Transverse colon (tissue), 4 donors: ENCODE results near the gene TRPC3. TPM values are rescaled to one million over a fixed set of nuclear protein-coding genes. Genes with fewer than 3 reads are reported as not detected.

ENCODE experiments used
- DNase-seq: peaks from one replicate; pipeline ENCODE4 v3.0.0-alpha.2; 2019
- H3K27ac ChIP-seq, 4 donors: fragments of 200-600 bp; sonication (generic); 2 replicates each; pipeline ENCODE4 v1.5.1; 2016 to 2018; ENCODE audit warnings: inconsistent platforms in 4 of 4
- H3K27me3 ChIP-seq: fragments of 200-600 bp; sonication (generic); 2 replicates; pipeline ENCODE4 v1.5.1; 2017; ENCODE audit warnings: inconsistent platforms
- H3K36me3 ChIP-seq, 4 donors: fragments of 200-600 bp; sonication (generic); 2 replicates each; pipeline ENCODE4 v1.5.1; 2017 to 2019; ENCODE audit warnings: inconsistent platforms in 4 of 4
- H3K4me1 ChIP-seq, 4 donors: fragments of 200-600 bp; sonication (generic); 2 replicates each; pipeline ENCODE4 v1.5.1; 2017 to 2020; ENCODE audit warnings: inconsistent platforms in 4 of 4
- H3K4me3 ChIP-seq, 4 donors: fragments of 200-600 bp; sonication (generic); 1 replicate in 1 of 4; 2 replicates in 3 of 4; pipeline versions ENCODE4 v1.5.1 to v1.6.1; 2017 to 2019; ENCODE audit warnings: inconsistent platforms in 4 of 4
- H3K9me3 ChIP-seq, 2 donors: fragments of 200-600 bp; sonication (generic); 2 replicates each; pipeline ENCODE4 v1.5.1; 2017 to 2019; ENCODE audit warnings: inconsistent platforms in 2 of 2
- EP300 ChIP-seq: sonication (generic); formaldehyde crosslinking; IDR thresholded peaks from one replicate; pipeline ENCODE4 v1.6.1; 2017; ENCODE audit warnings: antibody characterized with exemption, low read depth
- POLR2A ChIP-seq: fragments of 450-650 bp; IDR thresholded peaks from one replicate; pipeline ENCODE4 v1.6.1; 2016; ENCODE audit warnings: antibody characterized with exemption, mild to moderate bottlenecking, moderate library complexity
- POLR2AphosphoS5 ChIP-seq, 3 donors: sonication (generic); formaldehyde crosslinking; IDR thresholded peaks; one replicate each; pipeline ENCODE4 v1.6.1; 2016; ENCODE audit warnings: antibody characterized with exemption in 3 of 3
- WGBS, 2 donors: methylation state at CpG; one replicate each; pipeline ENCODE4 v1.1.5; 2018; ENCODE audit warnings: low coverage in 1 of 2; 5-methylcytosine and 5-hydroxymethylcytosine counted together
- in situ Hi-C, 4 donors: fragments of 200-750 bp; cut with MboI; loops; one replicate each; pipeline versions ENCODE4 v1.15.0 to v1.15.1; 2017; ENCODE audit warnings: low sequenced_read_pairs in 3 of 4, low pct_ligation_motif_present in 1 of 4, low pct_unique_long_range_greater_than_20kb in 1 of 4
- intact Hi-C: fragments of 100-400 bp; cut with DNase I; formaldehyde crosslinking; loops from one replicate; pipeline ENCODE4 v1.15.1; 2023; ENCODE audit warnings: low total_unique reads
- total RNA-seq, 4 donors: library from RNA; depleted of rRNA; stranded (reverse); fragments of >200 nt; gene quantifications; one replicate each; pipeline ENCODE4 v1.1.0, GENCODE V29; 2016
- TF ChIP-seq, protein P1 (sequence below), 5 experiments: fragments of 200-600 bp in 3 of 5; fragments of 450-650 bp in 2 of 5; sonication (generic) in 3 of 5; IDR thresholded peaks; 1 replicate in 2 of 5; 2 replicates in 3 of 5; pipeline ENCODE4 v1.5.1; 2016 to 2017; ENCODE audit warnings: antibody characterized with exemption in 5 of 5, inconsistent platforms in 3 of 5, mild to moderate bottlenecking in 2 of 5, moderate library complexity in 1 of 5

Gene TRPC3
- 1 to 10 TPM in 3 of 4 donors, not detected in 1; 1.1 to 3.4 (median 1.7) TPM for total RNA-seq

DNA sequence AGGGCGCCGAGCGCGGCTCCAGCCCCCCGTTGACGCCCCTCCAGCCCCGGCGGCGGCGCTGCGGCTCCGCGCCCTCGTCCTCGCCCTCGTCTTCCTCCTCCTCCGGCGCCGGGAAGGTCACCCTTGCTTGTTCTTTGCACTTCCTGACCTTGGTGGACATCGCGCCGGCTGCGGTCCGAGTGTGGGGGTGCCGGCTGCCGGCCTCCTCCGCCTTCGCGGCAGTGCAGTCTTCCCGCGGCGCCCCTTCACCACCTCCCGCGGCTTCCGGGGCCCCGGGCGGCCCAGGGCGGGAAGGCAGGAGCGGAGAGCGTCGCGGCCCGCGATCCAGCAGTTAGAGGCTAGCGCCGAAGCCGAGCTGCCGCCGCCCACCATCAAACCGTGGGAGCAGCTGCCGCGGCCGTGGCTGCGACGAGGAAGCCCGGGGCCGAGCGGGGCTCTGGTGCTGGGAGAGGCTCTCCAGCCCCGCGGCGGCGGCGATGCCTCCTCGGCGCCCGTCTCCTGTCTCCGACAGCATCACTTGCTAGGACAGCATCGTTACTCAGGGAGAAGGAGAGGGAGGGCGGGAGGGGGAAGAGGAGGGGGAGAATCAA, at the start of gene TRPC3:
TRPC3 (minus strand) TSS at position 540 of the 590 bp plus-strand sequence; CDS start at position 160, 380 bp downstream.
- no peaks in the 10 kb centered on the region for H3K36me3 ChIP-seq
- peak; percentile 17 for DNase-seq
- 2% methylated on average over 32 of the region's 69 CpGs; no CpG with 5 or more reads in 1 of the 2 donors for WGBS, 2 donors
- TF ChIP-seq POLR2A (no peak), EP300 (no peak), POLR2AphosphoS5 (IDR thresholded peaks at IDR 0.05) (no peak)
- TF ChIP-seq, protein P1, sequence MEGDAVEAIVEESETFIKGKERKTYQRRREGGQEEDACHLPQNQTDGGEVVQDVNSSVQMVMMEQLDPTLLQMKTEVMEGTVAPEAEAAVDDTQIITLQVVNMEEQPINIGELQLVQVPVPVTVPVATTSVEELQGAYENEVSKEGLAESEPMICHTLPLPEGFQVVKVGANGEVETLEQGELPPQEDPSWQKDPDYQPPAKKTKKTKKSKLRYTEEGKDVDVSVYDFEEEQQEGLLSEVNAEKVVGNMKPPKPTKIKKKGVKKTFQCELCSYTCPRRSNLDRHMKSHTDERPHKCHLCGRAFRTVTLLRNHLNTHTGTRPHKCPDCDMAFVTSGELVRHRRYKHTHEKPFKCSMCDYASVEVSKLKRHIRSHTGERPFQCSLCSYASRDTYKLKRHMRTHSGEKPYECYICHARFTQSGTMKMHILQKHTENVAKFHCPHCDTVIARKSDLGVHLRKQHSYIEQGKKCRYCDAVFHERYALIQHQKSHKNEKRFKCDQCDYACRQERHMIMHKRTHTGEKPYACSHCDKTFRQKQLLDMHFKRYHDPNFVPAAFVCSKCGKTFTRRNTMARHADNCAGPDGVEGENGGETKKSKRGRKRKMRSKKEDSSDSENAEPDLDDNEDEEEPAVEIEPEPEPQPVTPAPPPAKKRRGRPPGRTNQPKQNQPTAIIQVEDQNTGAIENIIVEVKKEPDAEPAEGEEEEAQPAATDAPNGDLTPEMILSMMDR (IDR thresholded peaks at IDR 0.05): no peak
- H3K4me3 ChIP-seq: peak within 1 kb of the TSS; percentile 45 to 74 (median 54)
- peak within 1 kb of the TSS in 2 of 4 donors; percentile 3 to 34 for H3K27ac ChIP-seq
- in situ Hi-C loops: no loop called here
- intact Hi-C loops: no loop called here
- peaks cover 0 to 29% (median 21%) of the 10 kb centered on the region in 4 donors for H3K4me1 ChIP-seq
- no peaks in the 10 kb centered on the region for H3K9me3 ChIP-seq
- H3K27me3 ChIP-seq: peaks cover 50% of the 10 kb centered on the region

DNA sequence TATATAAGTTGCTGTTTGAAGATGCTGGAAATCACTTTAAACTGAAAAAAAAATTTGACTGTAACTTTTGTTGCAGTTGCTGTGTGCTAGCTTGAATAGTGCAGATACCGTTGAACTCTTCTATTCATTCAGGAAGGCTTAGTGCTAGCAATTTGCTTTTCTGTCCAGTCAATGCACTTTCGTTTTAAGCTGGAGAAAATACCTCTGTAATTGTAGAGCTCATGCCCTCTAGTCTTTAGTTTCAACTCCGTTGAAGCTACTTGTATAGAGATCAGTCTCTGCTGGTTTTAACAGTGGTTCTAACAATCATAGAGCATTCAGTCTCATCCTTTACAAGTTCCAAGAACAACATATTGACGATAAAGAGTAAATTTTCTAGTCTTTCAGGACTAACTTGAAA, 49.0 kb upstream of the TRPC3 start:
- Histone ChIP-seq H3K4me1 (no peaks in the 10 kb centered on the region), H3K4me3 (no peak overlapping the region), H3K27me3 (peaks cover 4% of the 10 kb centered on the region), H3K27ac (no peak overlapping the region), H3K36me3 (no peaks in the 10 kb centered on the region), H3K9me3 (no peaks in the 10 kb centered on the region)
- intact Hi-C loops: no loop called here
- DNase-seq: no peak
- in situ Hi-C loops: no loop called here
- TF ChIP-seq EP300: no peak
- no peak for TF ChIP-seq POLR2A
- TF ChIP-seq POLR2AphosphoS5 (IDR thresholded peaks at IDR 0.05): no peak
- TF ChIP-seq, protein P1 (IDR thresholded peaks at IDR 0.05): no peak
- 39 to 49% methylated on average over 4 of the region's 4 CpGs for WGBS, 2 donors

DNA sequence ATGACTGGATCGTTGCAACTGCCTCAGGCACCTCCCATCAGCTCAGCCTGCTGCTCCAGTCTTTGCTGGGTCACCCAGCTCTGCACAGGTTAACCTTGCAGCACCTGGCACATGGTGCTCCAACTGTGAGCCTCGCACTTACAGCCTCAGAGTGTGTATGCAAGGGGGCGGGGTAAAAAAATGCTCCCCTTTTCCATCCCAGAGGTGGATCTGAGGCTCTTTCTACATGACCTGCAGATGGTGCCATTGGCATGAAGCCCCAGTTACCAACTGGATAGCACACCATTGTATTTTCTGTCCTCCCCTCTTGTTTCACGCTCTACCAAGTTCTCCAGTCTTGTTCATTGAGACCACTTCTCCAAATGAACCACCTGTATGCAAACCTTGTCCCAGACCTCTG, 46.2 kb upstream of the TRPC3 start:
- Histone ChIP-seq H3K4me1 (no peaks in the 10 kb centered on the region), H3K27me3 (peaks cover 4% of the 10 kb centered on the region), H3K4me3 (no peak overlapping the region), H3K27ac (no peak overlapping the region), H3K36me3 (no peaks in the 10 kb centered on the region), H3K9me3 (no peaks in the 10 kb centered on the region)
- 56 to 65% methylated on average over 3 to 4 of the region's 4 CpGs for WGBS, 2 donors
- intact Hi-C loops (no loop called here), in situ Hi-C loops (no loop called here)
- TF ChIP-seq POLR2A: no peak
- TF ChIP-seq EP300: no peak
- TF ChIP-seq, protein P1 (IDR thresholded peaks at IDR 0.05): no peak
- TF ChIP-seq POLR2AphosphoS5 (IDR thresholded peaks at IDR 0.05): no peak
- DNase-seq: no peak

- DNase-seq: no peak
- no peaks in the 10 kb centered on the region for H3K4me1 ChIP-seq
- intact Hi-C loops: no loop called here
These were observed 44.1 kb upstream of the TRPC3 start for GRCh38 chr4:121995790-121996537.

More at GRCh38 chr4:121995790-121996537, 44.1 kb upstream of the TRPC3 start:
- Histone ChIP-seq H3K36me3 (no peaks in the 10 kb centered on the region), H3K9me3 (no peaks in the 10 kb centered on the region), H3K4me3 (no peak overlapping the region), H3K27ac (no peak overlapping the region), H3K27me3 (peaks cover 4% of the 10 kb centered on the region)
- WGBS, 2 donors: 63 to 69% methylated on average over 3 of the region's 3 CpGs
- in situ Hi-C loops: no loop called here
- no peak for TF ChIP-seq EP300
- TF ChIP-seq POLR2AphosphoS5 (IDR thresholded peaks at IDR 0.05): no peak
- TF ChIP-seq, protein P1 (IDR thresholded peaks at IDR 0.05): no peak
- TF ChIP-seq POLR2A: no peak
